SHP77 (cell line): Measurements from ENCODE around the gene ADD1.

Experiments used
- DNase-seq, 2 experiments: peaks; one replicate each; lab custom pipeline; 2025; lab: John Stamatoyannopoulos, UW

The ADD1 gene

DNA sequence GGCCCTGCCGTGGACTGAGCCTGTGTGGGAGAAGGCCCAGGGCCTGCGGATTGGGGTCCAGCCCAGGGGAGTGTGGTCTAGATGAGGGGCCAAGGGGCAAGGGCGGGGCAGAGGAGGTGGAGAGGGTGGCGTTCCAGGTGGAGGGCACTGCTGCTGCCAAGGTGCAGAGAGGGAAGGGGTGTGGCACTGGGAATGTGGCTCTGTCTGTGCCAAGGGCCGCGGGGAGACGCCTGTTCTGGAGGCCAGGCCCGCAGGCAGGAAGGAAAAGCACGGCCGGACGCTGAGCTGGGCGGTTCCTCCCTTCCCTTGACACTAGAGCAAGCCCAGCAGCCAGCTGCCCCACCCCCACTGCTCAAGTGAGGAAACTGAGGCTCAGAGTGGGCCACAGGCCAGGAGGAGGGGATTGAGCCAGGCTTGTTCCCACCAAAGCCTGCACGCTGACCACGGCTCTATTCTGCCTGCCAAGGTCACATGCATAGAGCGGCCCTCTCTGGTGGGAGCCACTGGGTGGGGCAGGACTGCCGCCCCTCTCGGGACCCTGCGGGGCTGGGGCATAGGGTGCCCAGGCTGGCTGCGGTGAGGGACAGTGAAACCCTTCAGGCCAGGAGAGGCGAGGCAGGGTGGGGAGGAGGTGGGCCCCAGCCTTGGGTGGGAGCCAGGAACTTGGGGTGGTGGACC, 37.8 kb upstream of the ADD1 start:
- no peak for DNase-seq

DNA sequence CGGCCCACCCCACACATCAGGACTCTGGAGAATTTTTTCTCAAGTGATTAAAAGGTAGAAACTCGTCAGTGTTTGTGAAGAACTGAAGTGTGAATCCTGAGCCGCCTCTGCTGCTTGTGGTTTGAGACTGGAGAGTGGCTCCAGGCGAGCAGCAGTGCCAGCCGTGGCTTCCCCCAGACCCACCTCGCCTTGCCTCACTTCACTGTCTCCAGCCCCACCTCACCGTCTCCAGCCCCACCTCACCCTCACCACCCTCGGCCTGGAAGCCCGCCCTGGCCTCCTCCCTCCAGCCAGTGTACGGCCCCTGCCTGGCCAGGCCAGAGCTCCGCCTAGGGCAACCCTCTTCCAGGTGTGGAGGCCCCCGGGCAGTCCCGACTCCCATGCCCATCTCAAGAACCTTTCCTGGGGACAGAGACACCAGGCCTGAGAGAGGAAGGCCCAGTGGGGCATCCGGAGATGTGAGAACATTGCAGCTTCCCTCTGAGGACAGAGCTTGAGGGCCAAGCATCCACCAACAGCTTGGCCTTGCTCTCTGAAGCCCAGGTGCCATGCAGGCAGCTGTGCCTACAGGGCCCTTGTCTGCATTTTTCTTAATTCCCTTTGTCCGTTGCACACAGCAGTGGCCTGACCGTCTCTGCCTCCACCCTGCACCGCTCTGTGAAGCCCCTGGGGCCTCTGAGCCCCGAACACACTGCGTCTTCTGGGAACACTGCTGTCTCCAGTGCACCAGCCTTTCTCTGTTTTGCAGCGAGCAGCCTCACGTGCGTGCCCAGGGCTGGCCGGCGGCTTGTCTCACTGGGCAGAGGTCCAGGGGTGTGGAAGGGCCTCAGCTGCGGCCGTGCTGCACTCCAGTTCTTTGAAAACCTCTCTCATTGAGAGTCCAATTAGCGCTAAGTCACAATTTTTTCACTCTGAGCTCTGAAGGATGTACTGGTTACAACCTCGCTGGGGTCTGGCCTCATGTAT, 37.0 kb upstream of the ADD1 start:
- no peak for DNase-seq

DNA sequence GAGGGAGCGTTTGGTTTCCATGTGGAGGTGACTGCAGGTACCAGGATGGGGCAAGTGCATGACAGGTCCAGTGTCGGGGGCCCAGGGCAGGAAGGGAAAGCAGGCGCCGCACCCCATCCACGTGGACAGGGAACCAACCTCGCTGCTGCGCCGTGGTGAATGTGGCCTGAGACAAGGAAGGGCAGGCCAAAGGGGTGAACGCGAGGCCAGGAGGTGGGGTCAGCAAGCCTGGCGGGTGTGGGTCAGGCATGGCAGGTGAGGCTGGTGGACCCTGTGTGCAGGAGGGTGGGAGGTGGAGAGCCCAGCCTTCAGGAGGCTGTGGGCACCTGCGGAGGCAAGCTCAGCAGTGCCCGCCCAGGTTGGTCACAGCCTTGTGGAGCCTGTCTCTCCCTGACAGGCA, 36.1 kb upstream of the ADD1 start:
- no peak for DNase-seq

DNA sequence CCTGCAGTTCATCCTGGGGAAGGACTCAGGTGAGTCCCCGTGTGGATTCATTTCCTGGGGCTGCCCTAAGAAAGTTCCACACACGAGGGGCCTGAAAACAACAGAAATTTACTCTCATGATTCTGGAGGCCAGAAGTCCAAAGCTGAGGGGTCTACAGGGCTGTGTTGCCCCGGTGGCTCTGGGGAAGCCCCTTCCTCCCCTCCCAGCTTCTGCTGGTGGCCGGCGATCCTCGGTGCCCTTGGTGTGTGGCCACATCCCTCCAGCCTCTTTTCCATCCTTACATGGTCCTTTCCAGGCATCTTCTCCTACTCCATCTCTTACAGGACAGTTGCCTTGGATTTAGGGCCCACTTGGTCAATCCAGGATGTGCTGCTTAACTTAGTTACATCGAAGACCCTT, 35.6 kb upstream of the ADD1 start:
- DNase-seq = no peak

DNA sequence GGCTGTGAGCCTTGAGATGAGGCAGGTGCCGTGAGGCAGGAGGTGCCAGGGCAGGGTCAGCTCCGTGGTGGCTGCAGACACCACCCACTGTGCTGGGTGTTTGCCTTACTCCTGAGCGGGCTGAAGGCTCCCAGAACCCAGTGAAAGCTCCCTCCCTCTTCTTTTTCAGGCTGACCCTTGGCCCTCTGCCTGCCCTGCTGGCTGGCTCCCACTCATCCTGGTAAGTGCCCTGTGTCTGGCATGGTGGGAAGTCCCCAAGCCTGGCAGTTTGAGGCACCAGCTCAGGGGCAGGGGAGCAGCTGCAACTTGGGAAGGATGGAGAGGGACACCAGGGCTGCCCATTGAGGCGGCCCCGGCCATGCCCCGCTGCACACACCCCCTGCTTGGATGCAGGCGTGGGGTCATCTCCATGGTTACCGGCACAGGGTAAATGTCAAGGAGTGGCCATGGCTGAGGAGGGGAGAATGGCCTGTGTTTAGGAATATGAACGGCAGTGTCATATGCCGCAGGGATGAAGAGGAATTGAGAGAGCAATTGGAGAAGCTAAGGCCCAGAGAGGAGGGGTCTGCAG, 33.9 kb upstream of the ADD1 start:
- no peak for DNase-seq

DNA sequence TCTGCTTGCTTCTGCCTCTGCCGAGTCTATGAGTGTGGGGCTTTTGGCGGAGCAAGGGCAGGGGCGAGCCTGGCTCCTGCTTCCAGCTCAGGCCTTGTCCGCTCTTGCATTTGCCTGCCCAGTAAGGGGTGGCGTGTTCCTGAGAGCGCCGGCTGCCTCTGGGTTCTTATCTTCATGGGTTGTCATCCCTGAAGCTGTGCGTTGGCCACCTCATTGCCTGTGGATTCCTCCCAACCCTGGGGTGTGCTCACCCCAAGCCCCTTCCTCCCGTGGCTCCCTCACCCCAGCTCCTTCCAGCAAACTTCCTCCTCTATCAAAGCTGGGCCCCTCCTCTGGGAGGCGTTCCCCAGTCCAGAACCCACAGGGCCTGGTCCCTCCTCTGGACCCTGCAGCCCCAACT, 33.3 kb upstream of the ADD1 start:
- DNase-seq = no peak

DNA sequence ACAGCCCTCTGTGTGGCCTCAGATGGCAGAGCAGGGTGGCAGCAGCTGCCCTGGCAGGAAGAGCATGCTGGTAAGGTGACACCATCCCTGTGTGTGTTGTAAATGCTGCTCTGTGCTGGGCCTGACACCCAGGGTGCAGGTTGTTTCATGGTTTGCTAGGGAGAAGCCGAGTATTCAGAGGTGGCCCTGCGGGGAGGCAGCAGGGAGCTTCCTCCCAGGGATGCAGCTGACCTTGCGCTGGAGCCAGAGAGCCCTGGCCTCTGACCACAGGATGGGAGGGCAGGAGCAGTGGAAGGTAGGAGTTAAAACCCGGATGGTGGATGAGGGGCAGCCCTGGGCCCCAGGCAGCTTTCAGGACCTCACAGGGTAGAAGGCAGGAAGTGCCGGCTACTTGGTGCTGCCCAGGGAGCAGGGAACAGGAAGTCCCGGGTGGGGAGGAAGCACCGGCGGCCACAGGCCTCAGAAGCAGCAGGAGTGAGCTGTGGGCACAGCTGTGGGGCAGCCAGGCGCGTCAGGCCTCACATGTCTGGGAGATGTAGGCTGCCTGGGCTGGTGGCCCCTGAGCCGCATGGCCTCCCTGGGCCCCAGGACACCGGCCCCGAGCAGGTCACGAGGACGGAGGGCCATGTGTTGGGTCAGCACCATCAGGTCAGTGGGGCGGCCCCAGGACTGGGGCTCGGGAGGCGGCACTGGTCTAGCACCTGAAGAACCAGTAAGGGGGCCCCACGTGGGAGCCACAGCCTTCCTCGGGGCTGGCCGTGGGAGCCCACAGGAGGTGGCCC, 31.6 kb upstream of the ADD1 start:
- peak; percentile 35 to 54 for DNase-seq

DNA sequence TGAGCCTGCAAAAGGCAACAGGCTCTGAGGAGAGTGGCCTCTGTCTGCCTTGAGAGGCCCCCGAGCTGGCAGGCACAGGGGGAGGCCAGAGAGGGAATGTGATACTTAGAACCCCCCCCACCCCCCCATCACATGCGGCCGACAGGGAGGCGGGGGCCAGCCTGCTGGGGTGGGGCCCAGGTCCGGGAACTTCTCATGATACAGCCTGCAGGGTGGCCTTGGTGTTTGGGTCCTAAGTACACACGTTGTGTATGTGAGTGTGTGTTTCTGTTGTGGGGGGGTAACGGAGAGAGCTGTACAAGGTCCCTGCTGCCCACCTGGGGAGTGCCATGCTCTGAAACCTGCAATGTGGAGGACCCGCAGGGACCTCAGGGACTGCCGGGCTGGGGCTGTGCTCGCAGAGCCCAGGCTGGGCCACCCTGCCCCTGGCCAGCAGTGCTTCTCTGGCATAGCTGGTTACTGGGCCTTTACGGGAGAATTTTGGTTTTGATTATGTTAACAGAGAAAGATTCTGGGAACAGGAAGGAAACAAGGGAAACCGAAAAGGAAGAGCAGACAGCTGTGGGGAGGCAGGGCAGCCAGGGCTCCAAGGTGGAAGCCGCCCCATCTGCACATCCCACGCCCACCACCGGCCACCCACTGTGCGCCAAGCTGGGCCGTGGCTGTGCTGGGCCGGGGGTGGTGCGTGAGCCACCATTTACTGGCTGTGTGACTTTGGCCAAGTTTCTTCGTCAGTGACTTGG, 30.9 kb upstream of the ADD1 start:
- no peak for DNase-seq

DNA sequence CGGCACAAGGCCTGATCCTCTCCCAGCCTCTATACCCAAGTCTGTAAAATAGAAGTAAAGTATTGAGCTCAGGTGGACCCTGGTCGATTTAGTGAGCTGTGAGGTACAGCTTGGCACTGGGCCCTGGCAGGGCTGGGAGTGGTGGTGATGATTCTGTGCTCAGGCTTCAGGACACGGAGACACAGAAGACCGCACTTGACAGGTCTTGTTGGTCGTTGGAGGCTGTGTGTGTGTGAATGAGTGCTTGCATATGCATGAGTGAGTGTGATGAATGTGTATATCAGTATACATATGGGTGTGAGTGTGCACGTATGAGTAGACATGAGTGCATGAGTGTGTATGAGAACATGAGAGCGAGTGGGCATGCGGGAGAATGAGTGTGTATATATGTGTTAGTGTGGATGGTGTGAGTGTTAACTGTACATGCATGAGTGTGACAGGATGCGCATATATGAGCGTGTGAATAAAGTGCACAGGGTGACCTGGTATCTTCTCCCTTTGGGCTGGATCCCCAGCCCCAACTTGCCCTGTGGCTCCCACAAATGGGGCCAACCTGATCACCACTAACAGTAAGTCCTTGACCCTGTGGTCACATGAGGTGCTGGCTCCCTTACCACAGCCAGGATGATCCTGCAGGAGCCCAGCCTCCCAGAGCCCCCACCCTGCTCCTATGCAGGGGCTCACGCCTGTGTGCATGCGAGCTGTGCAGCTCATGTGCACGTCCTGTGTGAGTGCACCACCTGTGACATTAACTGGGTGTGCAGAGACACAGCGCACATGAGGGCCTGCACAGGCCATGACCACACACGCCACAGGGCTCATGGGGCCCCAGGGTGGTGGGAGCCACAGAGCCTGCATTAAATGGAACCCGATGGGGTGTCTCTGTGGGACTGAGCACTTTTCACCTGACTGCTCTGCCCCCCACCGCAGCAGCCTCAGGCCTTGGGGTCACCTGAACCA, 29.9 kb upstream of the ADD1 start:
- no peak for DNase-seq

DNA sequence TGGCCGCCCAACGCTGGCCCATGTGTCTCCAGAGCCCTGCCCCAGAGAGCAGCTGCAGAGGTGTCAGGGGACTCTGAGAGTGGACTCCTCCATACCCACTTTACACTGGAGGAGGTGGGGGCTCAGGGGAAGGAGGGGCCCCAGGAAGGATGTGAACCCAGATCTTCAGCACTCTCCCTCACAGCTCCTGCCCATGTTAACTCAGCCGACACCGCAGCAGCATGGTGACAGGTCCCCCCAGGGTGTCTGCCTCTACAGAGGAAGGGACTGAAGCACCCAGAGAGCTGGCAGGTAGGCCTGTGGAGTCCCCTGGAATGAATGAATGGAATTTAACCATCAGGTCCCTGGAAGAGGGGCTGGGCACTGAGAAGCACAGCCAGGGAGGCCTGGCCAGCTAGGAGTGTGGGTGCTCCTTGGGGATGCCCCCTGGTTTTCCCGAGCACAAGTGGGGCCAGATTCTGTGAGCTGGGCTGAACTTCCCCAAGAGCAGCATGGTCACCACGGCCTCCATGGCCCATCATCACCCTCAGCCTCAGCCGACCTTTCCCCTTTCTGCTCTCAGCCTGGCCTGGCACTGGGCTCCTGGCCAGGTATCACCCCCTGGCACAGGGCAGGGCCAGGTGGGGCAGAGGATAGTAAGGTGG, 28.9 kb upstream of the ADD1 start:
- DNase-seq = no peak

DNA sequence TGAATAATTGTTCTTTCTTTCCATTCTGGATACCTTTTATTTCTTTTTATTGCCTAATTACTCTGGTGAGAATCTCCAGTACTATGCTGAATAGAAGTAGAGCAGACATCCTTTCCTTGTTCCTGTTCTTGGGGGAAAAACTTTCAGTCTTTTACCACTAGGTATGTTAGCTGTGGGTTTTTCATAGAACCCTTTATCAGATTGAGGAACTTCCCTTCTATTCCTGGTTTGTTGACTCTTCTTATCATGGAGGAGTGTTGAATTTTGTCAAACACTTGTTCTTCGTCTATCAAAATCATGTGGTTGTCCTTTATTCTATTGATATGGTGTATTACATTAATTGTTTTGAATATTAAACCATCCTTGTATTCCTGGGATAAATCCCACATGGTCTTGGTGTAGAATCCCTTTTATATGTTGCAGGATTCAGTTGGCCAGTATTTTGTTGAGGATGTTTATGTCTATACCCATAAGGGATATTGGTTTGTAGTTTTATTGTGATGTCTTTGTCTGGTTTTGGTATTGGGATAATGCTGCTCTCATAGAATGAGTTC, 27.2 kb upstream of the ADD1 start:
- DNase-seq = no peak

DNA sequence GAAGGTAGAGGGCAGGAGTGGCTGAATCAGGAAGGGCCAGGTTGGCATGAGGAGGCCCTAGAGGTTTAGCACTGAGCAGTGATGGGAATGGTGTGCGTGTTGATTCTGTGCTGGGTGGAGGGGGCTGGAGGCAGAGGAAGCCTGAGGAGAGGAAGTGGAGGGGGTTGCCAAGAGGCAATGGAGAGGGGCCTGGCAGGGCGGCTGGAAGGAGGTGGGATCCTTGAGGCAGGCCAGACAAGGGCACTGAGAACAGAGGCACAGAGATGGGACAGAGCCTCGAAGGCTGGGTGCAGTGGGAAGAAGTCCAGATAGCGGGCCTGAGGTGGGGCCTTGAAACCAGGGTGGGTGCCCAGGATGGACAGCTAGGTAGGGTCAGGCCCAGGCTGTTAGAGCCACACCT, 26.5 kb upstream of the ADD1 start:
- no peak for DNase-seq

DNA sequence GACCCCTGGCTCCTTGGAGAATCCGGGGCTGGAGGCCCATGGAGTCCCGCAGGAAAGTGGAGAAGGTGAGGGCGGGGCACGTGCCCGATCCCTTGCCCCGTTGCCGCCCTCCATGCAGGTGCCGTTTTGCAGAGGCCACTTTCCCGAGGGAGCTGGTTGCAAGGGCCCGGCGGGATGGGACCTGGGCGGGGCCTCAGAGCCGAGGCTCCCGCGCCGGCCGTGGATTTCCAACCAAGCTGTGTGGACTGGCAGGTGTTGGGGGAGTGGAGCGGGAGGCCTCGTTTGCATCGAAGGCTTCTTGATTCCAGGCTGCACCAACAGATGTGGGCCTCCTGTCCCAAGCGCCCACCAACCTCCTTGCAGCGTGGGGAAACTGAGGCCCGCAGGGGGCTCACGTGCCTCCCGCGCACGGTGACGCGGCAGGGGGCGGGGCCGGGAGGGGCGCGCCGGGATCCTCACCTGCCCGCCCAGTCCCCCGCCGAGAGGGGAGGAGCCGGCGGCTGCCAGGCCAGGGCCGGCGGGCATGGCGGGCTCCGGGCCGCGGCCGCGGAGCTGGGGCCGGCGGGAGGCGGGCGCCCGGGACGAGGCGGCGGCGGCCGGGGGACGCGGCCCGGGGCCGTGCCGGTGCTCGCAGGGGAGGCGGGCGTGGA, 25.8 kb upstream of the ADD1 start:
- no peak for DNase-seq

DNA sequence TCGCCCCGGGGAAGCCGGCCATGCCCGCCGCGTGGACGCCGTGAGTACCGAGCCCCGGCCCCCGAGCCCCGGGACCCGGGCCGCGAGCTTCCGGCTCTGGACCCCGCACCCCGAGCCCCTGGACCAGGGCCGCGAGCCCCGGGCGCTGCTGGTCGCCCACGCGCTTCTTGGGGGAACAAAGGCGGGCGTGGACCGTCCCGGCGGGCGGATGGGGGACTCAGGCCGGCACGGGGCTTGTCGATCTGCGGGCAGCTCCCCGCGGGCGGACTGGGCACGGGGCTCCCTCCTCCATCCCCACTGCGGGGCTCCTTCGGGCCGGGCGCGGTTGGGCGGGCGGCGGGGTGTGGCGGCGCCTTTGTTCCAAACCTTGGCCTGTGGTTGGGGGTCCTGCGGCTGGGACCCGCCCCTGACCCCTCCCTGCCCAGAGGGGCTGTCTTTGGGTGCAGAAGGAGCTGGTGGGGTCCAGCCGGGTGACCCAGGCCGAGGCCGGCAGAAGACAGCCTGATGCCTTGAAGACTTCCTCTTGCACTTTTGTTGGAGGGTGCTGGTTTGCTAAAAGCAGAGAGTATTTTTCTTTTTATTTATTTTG, 25.2 kb upstream of the ADD1 start:
- DNase-seq = no peak

DNA sequence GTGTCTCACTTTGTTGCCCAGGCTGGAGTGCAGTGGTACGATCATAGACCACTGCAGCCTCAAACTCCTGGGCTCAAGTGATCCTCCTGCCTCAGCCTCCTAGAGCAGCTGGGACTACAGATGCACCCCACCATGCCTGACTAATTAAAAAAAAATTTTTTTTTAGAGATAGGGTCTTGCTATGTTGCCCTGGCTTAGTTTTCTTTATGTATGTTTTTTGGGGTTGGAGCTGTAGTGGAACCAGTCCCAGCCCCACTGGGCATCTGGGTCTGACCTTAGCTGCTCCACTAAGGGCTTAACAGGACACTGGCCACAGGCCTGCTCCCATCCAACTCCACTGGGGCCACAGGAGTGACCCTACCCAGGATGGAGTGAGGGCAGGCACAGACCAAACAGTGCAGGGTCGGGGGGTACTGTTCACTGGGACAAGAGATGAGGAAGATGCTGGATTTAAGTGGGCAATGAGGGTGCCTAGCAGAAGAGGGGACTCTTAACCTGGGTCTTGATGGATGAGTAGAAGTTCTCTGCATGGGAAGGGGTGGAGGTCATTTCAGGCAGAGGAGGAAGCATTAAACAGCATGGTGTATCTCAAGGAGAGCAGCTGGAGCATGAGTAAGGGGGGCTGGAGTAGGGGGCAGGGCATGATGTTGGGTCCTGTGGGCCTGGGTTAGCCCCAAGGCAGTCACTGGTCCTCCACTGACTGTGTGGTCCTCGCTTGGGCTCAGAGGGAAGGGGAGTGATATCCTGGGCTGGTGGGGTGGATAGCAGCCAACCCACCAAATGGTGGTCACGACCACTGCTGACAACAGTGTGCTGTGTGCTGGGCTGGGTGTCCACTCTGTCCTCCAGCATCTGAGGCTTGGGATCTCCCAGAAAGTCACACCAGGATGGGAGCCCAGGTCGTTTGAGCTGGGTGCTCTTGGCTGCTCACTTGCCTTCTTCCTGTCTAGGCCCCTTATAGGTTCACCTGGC, 24.1 kb upstream of the ADD1 start:
- DNase-seq = no peak

DNA sequence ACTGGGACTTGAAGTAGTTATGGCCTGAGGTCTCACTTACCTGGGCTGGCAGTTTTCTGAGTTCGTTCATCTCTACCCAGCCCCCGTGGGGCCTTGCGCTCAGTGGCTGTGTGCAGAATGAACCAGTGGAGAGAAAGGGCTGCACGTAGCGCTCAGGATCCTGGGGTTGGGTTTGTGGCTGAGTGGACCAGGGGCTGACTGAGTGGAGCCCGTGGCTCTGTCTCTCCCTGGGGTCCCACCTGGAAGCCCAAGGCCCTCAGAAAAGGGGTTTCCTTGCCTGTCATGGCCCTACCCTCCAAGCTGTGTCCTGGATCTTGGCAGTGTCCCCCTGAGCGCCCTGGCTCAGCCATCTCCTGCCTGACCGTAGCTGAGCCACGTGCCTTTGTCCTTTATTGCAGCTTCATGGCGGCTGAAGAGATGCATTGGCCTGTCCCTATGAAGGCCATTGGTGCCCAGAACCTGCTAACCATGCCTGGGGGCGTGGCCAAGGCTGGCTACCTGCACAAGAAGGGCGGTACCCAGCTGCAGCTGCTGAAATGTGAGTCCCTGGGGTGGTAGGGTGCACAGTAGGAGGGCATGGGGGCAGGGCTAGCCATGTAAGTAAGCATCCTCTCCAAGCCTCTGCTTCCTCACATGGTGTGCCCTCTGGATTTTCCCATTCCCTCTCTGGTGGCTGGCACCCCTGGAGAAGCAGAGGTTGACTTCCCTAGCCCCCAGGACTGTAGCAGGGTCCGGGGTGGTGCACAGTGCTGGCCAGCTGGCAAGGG, 23.2 kb upstream of the ADD1 start:
- DNase-seq = no peak
